OCI-LY7 (cell line): ENCODE data around the gene CCDC195. TPM values are rescaled to one million over a fixed set of nuclear protein-coding genes. Genes with fewer than 3 reads are reported as not detected.

Source experiments
- BruUV-seq: library from RNA; stranded (reverse); fragments of 400-500 nt; replicated peaks from 2 replicates; lab custom pipeline; 2021; lab: Mats Ljungman, UMichigan
- CTCF ChIA-PET: fragments of 300-600 bp; sonication (Branson Sonifier 250); formaldehyde crosslinking; loops from one replicate; lab custom pipeline; 2022; ENCODE audit warnings: antibody characterized with exemption; ENCODE audit not compliant: unreplicated experiment; lab: Charles Lee
- POLR2A ChIA-PET: fragments of 300-600 bp; sonication (Branson Sonifier 250); formaldehyde crosslinking; loops from one replicate; lab custom pipeline; 2022; ENCODE audit warnings: antibody characterized with exemption; lab: Charles Lee
- DNase-seq: peaks from one replicate; pipeline ENCODE4 v3.0.0-alpha.2; 2015; ENCODE audit warnings: low spot score
- H2AFZ ChIP-seq: fragments of 200-600 bp; sonication (generic), shearing (Covaris generic); 2 replicates; pipeline ENCODE4 v1.6.1; 2014; ENCODE audit warnings: mild to moderate bottlenecking, antibody characterized with exemption, low read length, moderate library complexity
- H3K27ac ChIP-seq: fragments of 200-600 bp; sonication (generic); 2 replicates; pipeline ENCODE4 v1.5.1; 2014; ENCODE audit warnings: mixed run types, low read depth, mild to moderate bottlenecking, moderate library complexity, low read length, inconsistent platforms; ENCODE audit not compliant: poor library complexity, severe bottlenecking
- H3K36me3 ChIP-seq: fragments of 200-600 bp; sonication (generic); 2 replicates; pipeline ENCODE4 v1.6.1; 2014; ENCODE audit warnings: mild to moderate bottlenecking, antibody characterized with exemption, low read length, moderate library complexity, mixed read lengths; ENCODE audit not compliant: insufficient read depth
- H3K4me1 ChIP-seq: fragments of 200-600 bp; sonication (generic); 2 replicates; pipeline ENCODE4 v1.5.1; 2014; ENCODE audit warnings: mild to moderate bottlenecking, low read length; ENCODE audit not compliant: insufficient read depth, poor library complexity, severe bottlenecking
- H3K4me2 ChIP-seq: fragments of 200-600 bp; sonication (generic); 2 replicates; pipeline ENCODE4 v1.6.1; 2014; ENCODE audit warnings: mild to moderate bottlenecking, low read length
- H3K4me3 ChIP-seq: fragments of 200-600 bp; sonication (generic); 2 replicates; pipeline ENCODE4 v1.5.1; 2014; ENCODE audit warnings: mild to moderate bottlenecking, low read depth, low read length; ENCODE audit not compliant: poor library complexity, severe bottlenecking
- H3K79me2 ChIP-seq: fragments of 200-600 bp; sonication (generic); 2 replicates; pipeline ENCODE4 v1.6.1; 2016; ENCODE audit warnings: low read depth, mild to moderate bottlenecking, low read length, moderate library complexity, mixed read lengths; ENCODE audit not compliant: insufficient read depth
- H3K9me2 ChIP-seq: fragments of 200-600 bp; sonication (generic); 2 replicates; pipeline ENCODE4 v1.6.1; 2016; ENCODE audit warnings: mild to moderate bottlenecking, low read length, mixed read lengths; ENCODE audit not compliant: insufficient read depth
- H3K9me3 ChIP-seq: fragments of 200-600 bp; sonication (generic); 2 replicates; pipeline ENCODE4 v1.6.1; 2014; ENCODE audit warnings: mild to moderate bottlenecking, mixed run types, low read length, mixed read lengths
- H4K20me1 ChIP-seq: fragments of 200-600 bp; sonication (generic); 2 replicates; pipeline ENCODE4 v1.6.1; 2014; ENCODE audit warnings: mild to moderate bottlenecking, antibody characterized with exemption, low read length, moderate library complexity, mixed read lengths; ENCODE audit not compliant: insufficient read depth
- CTCF ChIP-seq: fragments of 200-600 bp; sonication (generic); conservative IDR thresholded peaks from 2 replicates; pipeline ENCODE4 v1.5.1; 2014; ENCODE audit warnings: mild to moderate bottlenecking, antibody characterized with exemption, low read length, moderate library complexity, mixed read lengths
- EZH2phosphoT487 ChIP-seq: fragments of 200-600 bp; sonication (generic); IDR thresholded peaks from 2 replicates; pipeline ENCODE4 v1.6.1; 2018; ENCODE audit warnings: low read depth, borderline replicate concordance, mild to moderate bottlenecking, mixed run types, antibody characterized with exemption, low read length, moderate library complexity, mixed read lengths
- intact Hi-C: fragments of 100-400 bp; cut with micrococcal nuclease; formaldehyde crosslinking; loops from one replicate; pipeline ENCODE4 v1.10.0; 2022; ENCODE audit not compliant: unreplicated experiment
- total RNA-seq, 2 experiments: library from RNA; depleted of rRNA in 1 of 2; stranded (reverse); fragments of >200 nt in 1 of 2; shearing (Covaris generic) in 1 of 2; gene quantifications; 2 replicates each; pipeline ENCODE4 v1.2.3, GENCODE V29; 2014 to 2022

Gene CCDC195
- total RNA-seq, 2 experiments from 2014 or later = 0.82 to 4.1 TPM

GRCh38 chr2:224688997-224689396 is 27.2 kb downstream of the CCDC195 start:
- Histone ChIP-seq H3K4me1 (no peaks in the 10 kb centered on the region), H3K36me3 (no peaks in the 10 kb centered on the region), H3K4me3 (no peak overlapping the region), H3K9me2 (no peaks in the 10 kb centered on the region), H3K27ac (no peak overlapping the region), H2AFZ (no peak overlapping the region), H3K4me2 (no peak overlapping the region), H3K79me2 (no peaks in the 10 kb centered on the region), H3K9me3 (no peaks in the 10 kb centered on the region), H4K20me1 (no peaks in the 10 kb centered on the region)
- BruUV-seq = no TSS peak
- intact Hi-C loops = no loop called here
- DNase-seq = no peak
- ChIA-PET POLR2A (interaction anchor here (0.7 to 1.8 kb wide), 3 partner anchors 9 to 14 kb away, joined by 3 to 13 read pairs (median 4); no protein-coding TSS in a partner anchor), CTCF (no interaction called here)
- no peak for TF ChIP-seq EZH2phosphoT487
- TF ChIP-seq CTCF = no peak

DNA sequence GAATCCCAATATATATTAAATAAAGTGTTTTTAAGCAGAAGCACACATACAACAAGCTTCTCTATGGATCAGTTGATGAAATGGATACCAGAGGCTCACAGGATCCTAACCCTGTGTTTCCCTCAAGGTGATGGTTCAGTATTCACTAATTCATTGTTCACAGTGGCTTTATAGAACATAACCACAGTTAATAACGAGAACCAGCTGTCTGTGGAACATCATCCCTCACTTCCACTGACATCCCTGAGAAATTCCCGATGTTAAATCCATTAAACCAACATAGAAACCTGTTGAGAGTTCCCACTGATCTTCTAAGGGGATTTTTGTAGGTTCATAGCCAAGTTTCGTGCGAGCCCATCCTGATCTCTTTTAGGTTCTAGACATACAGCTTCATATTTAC is 29.0 kb downstream of the CCDC195 start:
- H3K4me2 ChIP-seq = no peak overlapping the region
- H3K79me2 ChIP-seq = no peaks in the 10 kb centered on the region
- no peak overlapping the region for H2AFZ ChIP-seq
- H3K9me3 ChIP-seq = no peaks in the 10 kb centered on the region
- CTCF ChIA-PET = no interaction called here
- H3K27ac ChIP-seq = no peak overlapping the region
- POLR2A ChIA-PET = interaction anchor here (0.7 to 2.3 kb wide), 9 partner anchors 9 to 46 kb away, joined by 3 to 7 read pairs (median 3); no protein-coding TSS in a partner anchor
- BruUV-seq = no TSS peak
- no peaks in the 10 kb centered on the region for H3K4me1 ChIP-seq
- no peak for TF ChIP-seq CTCF
- TF ChIP-seq EZH2phosphoT487 = no peak
- intact Hi-C loops = no loop called here
- H4K20me1 ChIP-seq = no peaks in the 10 kb centered on the region
- no peaks in the 10 kb centered on the region; the same call in 1 of the 2 replicates for H3K36me3 ChIP-seq
- H3K9me2 ChIP-seq = no peaks in the 10 kb centered on the region
- no peak overlapping the region for H3K4me3 ChIP-seq
- DNase-seq = no peak

DNA sequence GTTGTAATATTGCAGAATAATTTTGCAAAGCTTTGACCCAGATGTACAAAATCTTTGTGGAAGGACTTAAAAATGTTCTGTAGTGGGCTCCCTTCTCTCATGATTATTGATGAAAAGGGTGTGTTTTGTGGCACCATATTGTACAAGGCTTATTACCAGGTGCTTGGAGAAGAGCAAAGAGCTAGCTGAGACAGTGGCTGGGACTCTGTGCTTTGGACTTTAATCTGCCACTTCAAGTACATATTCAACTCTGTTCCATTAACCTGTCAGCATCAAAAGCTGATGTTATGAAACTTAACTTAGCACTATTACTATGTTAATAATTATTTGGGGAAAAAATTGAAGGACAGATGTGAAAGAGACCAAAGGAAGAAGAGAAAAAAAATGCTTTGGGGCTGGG is 31.0 kb downstream of the CCDC195 start:
- Histone ChIP-seq H3K79me2 (no peaks in the 10 kb centered on the region), H3K4me3 (no peak overlapping the region), H4K20me1 (no peaks in the 10 kb centered on the region), H3K4me1 (no peaks in the 10 kb centered on the region), H3K9me3 (no peaks in the 10 kb centered on the region), H2AFZ (no peak overlapping the region), H3K9me2 (no peaks in the 10 kb centered on the region), H3K27ac (no peak overlapping the region), H3K4me2 (no peak overlapping the region), H3K36me3 (no peaks in the 10 kb centered on the region; the same call in 1 of the 2 replicates)
- ChIA-PET CTCF (no interaction called here), POLR2A (interaction anchor here (0.7 to 2.8 kb wide), 3 partner anchors 15 to 21 kb away, joined by 3 to 6 read pairs (median 3); no protein-coding TSS in a partner anchor)
- BruUV-seq = no TSS peak
- TF ChIP-seq EZH2phosphoT487 = no peak
- no peak for TF ChIP-seq CTCF
- no peak for DNase-seq
- intact Hi-C loops = no loop called here
